RWPE1 (cell line): ENCODE results near the gene SSBP2.

Experiments used
- CTCF ChIA-PET: fragments of 350-600 bp; sonication (Branson Sonifier 250); formaldehyde crosslinking; extraction: SDS; loops from one replicate; lab custom pipeline; 2021; lab: Yijun Ruan, JAX
- POLR2A ChIA-PET: fragments of 400-600 bp; formaldehyde crosslinking; extraction: SDS; loops from one replicate; lab custom pipeline; 2020; ENCODE audit warnings: antibody characterized with exemption; ENCODE audit not compliant: low non-redundant PET; lab: Yijun Ruan, JAX
- DNase-seq: peaks from one replicate; pipeline ENCODE4 v3.0.0; 2012; ENCODE audit warnings: low spot score
- H3K27ac ChIP-seq: fragments of 450-650 bp; 2 replicates; pipeline ENCODE4 v1.5.1; 2017
- TF ChIP-seq, protein P1 (sequence below): fragments of 450-650 bp; conservative IDR thresholded peaks from 2 replicates; pipeline ENCODE4 v1.5.1; 2017; ENCODE audit warnings: low read depth, mild to moderate bottlenecking

The SSBP2 gene

DNA sequence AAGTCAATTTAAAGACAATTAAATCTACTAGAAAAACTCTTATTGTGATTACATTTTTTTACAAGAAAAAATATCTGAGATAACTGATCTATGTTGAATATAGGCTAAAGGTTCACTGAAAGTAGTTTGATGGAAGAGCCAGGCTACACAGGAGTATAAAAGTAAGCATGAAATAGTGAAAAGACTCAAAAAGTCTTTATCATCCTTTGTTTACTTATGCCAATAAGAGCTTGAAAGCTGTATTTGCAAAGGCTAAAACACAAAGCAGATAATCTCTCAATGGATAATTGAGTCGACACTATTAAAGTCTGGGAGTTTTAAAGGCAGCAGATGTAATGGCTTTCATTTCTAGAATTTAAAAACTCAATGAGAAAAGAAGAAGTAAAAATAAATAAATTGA lies 42.0 kb downstream of the SSBP2 start:
- TF ChIP-seq, protein P1, sequence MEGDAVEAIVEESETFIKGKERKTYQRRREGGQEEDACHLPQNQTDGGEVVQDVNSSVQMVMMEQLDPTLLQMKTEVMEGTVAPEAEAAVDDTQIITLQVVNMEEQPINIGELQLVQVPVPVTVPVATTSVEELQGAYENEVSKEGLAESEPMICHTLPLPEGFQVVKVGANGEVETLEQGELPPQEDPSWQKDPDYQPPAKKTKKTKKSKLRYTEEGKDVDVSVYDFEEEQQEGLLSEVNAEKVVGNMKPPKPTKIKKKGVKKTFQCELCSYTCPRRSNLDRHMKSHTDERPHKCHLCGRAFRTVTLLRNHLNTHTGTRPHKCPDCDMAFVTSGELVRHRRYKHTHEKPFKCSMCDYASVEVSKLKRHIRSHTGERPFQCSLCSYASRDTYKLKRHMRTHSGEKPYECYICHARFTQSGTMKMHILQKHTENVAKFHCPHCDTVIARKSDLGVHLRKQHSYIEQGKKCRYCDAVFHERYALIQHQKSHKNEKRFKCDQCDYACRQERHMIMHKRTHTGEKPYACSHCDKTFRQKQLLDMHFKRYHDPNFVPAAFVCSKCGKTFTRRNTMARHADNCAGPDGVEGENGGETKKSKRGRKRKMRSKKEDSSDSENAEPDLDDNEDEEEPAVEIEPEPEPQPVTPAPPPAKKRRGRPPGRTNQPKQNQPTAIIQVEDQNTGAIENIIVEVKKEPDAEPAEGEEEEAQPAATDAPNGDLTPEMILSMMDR: no peak
- CTCF ChIA-PET: interaction anchor here (0.7 kb wide), 1 partner anchor 93 kb away, joined by 6 read pairs; no protein-coding TSS in a partner anchor
- H3K27ac ChIP-seq: no peak overlapping the region
- DNase-seq: no peak
- POLR2A ChIA-PET: no interaction called here

DNA sequence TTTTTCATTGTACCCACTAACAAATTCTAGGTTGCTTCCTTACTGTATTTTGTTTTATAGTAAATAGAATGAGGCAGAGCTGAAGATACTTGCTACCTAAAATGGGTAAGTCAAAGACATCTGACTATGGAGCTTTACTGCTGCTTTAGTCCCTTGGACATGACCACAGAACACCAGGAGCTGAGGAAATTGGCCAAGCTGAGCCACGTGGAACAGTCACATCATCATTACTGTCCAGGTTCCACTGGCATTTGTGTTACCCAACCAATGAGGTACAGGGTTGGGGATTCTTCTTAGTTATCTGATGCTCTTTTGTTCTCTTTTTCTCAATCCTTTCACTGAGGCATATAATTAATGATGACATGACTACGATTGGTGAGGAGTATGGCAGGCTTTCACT lies 47.1 kb downstream of the SSBP2 start:
- TF ChIP-seq, protein P1: no peak
- POLR2A ChIA-PET: no interaction called here
- CTCF ChIA-PET: no interaction called here
- DNase-seq: no peak
- H3K27ac ChIP-seq: no peak overlapping the region

DNA sequence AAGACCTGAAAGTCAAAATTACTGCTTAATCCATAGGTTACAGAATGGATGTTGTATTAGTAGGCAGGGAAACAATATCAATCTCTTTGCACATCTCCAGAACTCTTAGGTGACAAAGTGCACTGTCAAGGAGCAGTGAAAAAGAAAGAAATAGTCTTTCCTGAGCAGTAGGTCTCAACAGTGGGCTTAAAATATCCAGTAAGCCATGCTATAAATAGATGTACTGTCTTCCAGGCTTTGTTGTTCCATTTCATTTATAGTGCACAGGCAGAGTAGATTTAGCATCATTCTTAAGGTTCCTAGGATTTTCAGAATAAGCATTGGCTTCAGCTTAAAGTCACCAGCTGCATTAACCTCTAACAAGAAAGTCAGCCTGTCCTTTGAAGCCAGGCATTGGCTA lies 50.7 kb downstream of the SSBP2 start:
- ChIA-PET POLR2A (no interaction called here), CTCF (no interaction called here)
- DNase-seq: no peak
- TF ChIP-seq, protein P1: no peak
- H3K27ac ChIP-seq: no peak overlapping the region

DNA sequence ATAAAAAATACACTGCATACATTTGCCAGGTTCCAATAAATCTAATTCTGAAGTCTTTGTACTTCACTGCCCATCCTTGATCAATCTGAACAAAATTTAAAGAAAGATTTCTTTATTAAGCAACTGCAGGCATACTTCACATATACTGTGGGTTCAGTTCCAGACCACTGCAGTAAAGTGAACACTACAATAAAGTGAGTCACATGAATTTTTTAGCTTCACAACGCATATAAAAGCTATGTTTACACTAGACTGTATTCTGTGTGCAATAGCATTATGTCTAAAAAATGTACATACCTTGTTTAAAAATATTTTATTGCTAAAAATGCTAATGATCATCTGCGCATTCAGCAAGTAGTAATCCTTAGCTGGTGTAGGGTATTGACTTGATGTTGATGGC lies 52.1 kb downstream of the SSBP2 start:
- ChIA-PET POLR2A (no interaction called here), CTCF (no interaction called here)
- TF ChIP-seq, protein P1: no peak
- DNase-seq: no peak
- no peak overlapping the region for H3K27ac ChIP-seq

DNA sequence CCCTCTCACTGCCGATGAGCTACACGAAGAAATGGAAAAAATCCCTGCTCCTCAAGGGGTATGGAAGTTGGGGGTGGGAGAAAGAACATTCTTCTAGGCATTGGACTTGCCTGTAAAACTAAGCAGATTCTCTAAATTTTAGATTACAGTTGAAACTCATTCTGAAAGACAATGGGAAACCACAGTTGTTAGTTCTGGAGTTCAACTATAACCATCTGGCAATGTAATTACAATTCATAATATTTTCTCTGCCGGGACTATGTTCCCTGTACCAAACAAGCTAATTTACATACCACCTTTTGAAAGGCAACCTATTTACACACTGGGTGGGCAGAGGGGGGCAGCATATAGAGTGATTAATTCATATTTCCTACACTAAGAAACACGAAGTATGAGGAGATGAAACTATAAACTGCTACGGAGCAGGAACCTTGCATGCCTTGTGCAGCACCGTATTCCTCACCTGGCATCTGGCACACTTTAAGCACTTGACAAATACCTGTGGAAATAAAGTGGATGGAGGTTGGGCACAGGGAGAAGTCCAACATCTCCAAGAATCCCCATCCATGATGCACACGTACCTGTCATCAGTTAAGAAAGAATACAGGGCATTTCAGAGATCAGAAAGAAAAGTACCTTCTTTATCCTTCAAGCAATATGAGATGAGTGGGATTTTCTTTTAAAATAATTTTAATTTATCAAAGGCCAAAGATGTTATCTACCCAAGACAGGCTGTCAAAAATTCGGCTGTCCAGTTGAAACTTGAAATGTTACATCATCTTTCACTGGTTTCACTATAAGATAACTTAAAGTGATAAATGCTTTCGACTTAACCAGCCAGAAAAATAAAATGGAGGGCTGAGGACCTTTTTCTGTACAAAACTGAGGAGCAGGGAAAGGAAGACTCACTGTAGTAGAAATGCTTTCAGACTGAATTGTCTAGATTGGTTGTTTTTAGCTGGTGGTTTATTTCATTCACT lies 54.2 kb downstream of the SSBP2 start:
- no peak for DNase-seq
- no peak overlapping the region for H3K27ac ChIP-seq
- TF ChIP-seq, protein P1: no peak
- CTCF ChIA-PET: interaction anchor here (0.6 kb wide), 1 partner anchor 56 kb away, joined by 4 read pairs; no protein-coding TSS in a partner anchor
- POLR2A ChIA-PET: no interaction called here

DNA sequence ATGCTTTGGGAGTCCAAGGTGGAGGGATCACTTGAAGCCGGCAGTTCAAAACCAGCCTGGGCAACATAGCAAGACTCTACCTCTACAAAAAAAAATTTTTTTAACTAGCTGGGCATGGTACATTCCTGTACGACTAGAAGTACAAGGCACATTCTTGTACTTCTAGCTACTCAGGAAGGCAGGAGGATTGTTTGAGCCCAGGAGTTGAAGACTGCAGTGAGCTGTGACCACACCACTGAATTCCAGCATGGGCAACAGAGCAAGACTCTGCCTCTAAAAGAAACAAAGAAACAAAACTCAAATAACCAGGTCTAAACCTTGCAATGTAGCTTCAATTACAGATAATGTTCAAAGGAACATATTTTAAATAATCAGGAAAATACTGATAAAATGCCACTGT lies 56.2 kb downstream of the SSBP2 start:
- no peak for DNase-seq
- TF ChIP-seq, protein P1: no peak
- H3K27ac ChIP-seq: no peak overlapping the region
- POLR2A ChIA-PET: no interaction called here
- CTCF ChIA-PET: no interaction called here
